22Rv1 (cell line): ENCODE measurements around the gene KCNJ5.

ENCODE experiments used
- CTCF ChIP-seq: fragments of 450-650 bp; IDR thresholded peaks from 2 replicates; pipeline ENCODE4 v1.5.1; 2017; ENCODE audit warnings: mild to moderate bottlenecking
- ZFX ChIP-seq: fragments of 450-650 bp; IDR thresholded peaks from 2 replicates; pipeline ENCODE4 v1.6.1; 2017; ENCODE audit warnings: antibody characterized with exemption, borderline replicate concordance

GRCh38 chr11:128928400-128928799 is 37.2 kb downstream of the KCNJ5 start:
- TF ChIP-seq CTCF, result no peak
- no peak for TF ChIP-seq ZFX
